Neural cell (in vitro differentiated cells): ENCODE measurements around the gene ZNF331. TPM values are rescaled to one million over a fixed set of nuclear protein-coding genes. Genes with fewer than 3 reads are reported as not detected.

Source experiments
- H2AFZ ChIP-seq: fragments of 200-600, 300-800 bp; sonication (generic), shearing (Covaris generic); 2 replicates; pipeline ENCODE4 v1.6.0; 2014; ENCODE audit warnings: low read depth, mild to moderate bottlenecking, antibody characterized with exemption, low read length, moderate library complexity
- H3F3A ChIP-seq: fragments of 200-600 bp; shearing (Covaris generic); 2 replicates; pipeline ENCODE4 v1.6.1; 2016; ENCODE audit warnings: mild to moderate bottlenecking, moderate library complexity, mixed read lengths, antibody characterized with exemption, low read length; ENCODE audit not compliant: insufficient read depth, poor library complexity, severe bottlenecking
- H3K27ac ChIP-seq: fragments of 200-600, 300-800 bp; sonication (generic), shearing (Covaris generic); 2 replicates; pipeline ENCODE4 v1.5.1; 2014; ENCODE audit warnings: mild to moderate bottlenecking, low read length, moderate library complexity
- H3K27me3 ChIP-seq: fragments of 300-800, 200-600 bp; sonication (generic), shearing (Covaris generic); 2 replicates; pipeline ENCODE4 v1.6.0; 2014; ENCODE audit warnings: mild to moderate bottlenecking, low read depth, low read length, moderate library complexity; ENCODE audit not compliant: insufficient read depth
- H3K36me3 ChIP-seq: fragments of 300-800, 200-600 bp; sonication (generic), shearing (Covaris generic); 2 replicates; pipeline ENCODE4 v1.5.1; 2014; ENCODE audit warnings: mild to moderate bottlenecking, antibody characterized with exemption, low read length, moderate library complexity; ENCODE audit not compliant: insufficient read depth
- H3K4me2 ChIP-seq: fragments of 300-800, 200-600 bp; sonication (generic), shearing (Covaris generic); 2 replicates; pipeline ENCODE4 v1.6.0; 2014; ENCODE audit warnings: mild to moderate bottlenecking, low read length
- H3K4me3 ChIP-seq: fragments of 300-800, 200-600 bp; sonication (generic), shearing (Covaris generic); 2 replicates; pipeline ENCODE4 v1.5.1; 2014; ENCODE audit warnings: mild to moderate bottlenecking, low read length, moderate library complexity
- H3K79me2 ChIP-seq: fragments of 200-600 bp; shearing (Covaris generic); replicated peaks from 2 replicates; pipeline ENCODE4 v1.6.0; 2014; ENCODE audit warnings: mild to moderate bottlenecking, low read length, moderate library complexity; ENCODE audit not compliant: insufficient read depth
- H3K9ac ChIP-seq: fragments of 300-800, 200-600 bp; sonication (generic), shearing (Covaris generic); 2 replicates; pipeline ENCODE4 v1.6.1; 2016; ENCODE audit warnings: mild to moderate bottlenecking, low read length, mixed read lengths
- H3K9me2 ChIP-seq: fragments of 200-600 bp; shearing (Covaris generic); 2 replicates; pipeline ENCODE4 v1.6.1; 2016; ENCODE audit warnings: mild to moderate bottlenecking, low read length, mixed read lengths; ENCODE audit not compliant: insufficient read depth
- H3K9me3 ChIP-seq: fragments of 200-600, 300-800 bp; sonication (generic), shearing (Covaris generic); 2 replicates; pipeline ENCODE4 v1.6.1; 2016; ENCODE audit warnings: mild to moderate bottlenecking, mixed run types, low read length, moderate library complexity, mixed read lengths
- H4K20me1 ChIP-seq: fragments of 200-600 bp; shearing (Covaris generic); 2 replicates; pipeline ENCODE4 v1.6.1; 2016; ENCODE audit warnings: mild to moderate bottlenecking, mixed run types; ENCODE audit not compliant: insufficient read depth
- CTCF ChIP-seq: fragments of 450-650 bp; IDR thresholded peaks from 2 replicates; pipeline ENCODE4 v1.5.1; 2014; ENCODE audit warnings: antibody characterized with exemption, mild to moderate bottlenecking, moderate library complexity; ENCODE audit not compliant: poor library complexity, severe bottlenecking
- EP300 ChIP-seq: fragments of 450-650 bp; conservative IDR thresholded peaks from 2 replicates; pipeline ENCODE4 v1.6.1; 2014; ENCODE audit warnings: antibody characterized with exemption, mild to moderate bottlenecking, moderate library complexity; ENCODE audit not compliant: poor library complexity, severe bottlenecking
- EZH2 ChIP-seq: fragments of 200-600, 300-800 bp; shearing (Covaris generic), sonication (generic); IDR thresholded peaks from 2 replicates; pipeline ENCODE4 v1.6.1; 2014; ENCODE audit warnings: antibody characterized with exemption, low read length, borderline replicate concordance, mild to moderate bottlenecking; ENCODE audit not compliant: insufficient read depth, poor library complexity, severe bottlenecking
- MXI1 ChIP-seq: fragments of 450-650 bp; conservative IDR thresholded peaks from 2 replicates; pipeline ENCODE4 v1.6.1; 2014; ENCODE audit warnings: antibody characterized with exemption, mild to moderate bottlenecking; ENCODE audit not compliant: poor library complexity, severe bottlenecking
- POLR2AphosphoS5 ChIP-seq: IDR thresholded peaks from 2 replicates; pipeline ENCODE4 v1.6.1; 2012
- RAD21 ChIP-seq: fragments of 450-650 bp; conservative IDR thresholded peaks from 2 replicates; pipeline ENCODE4 v1.6.1; 2014; ENCODE audit warnings: antibody characterized with exemption, mild to moderate bottlenecking, moderate library complexity
- REST ChIP-seq: IDR thresholded peaks from 2 replicates; pipeline ENCODE4 v1.6.1; 2012; ENCODE audit warnings: borderline replicate concordance
- SMC3 ChIP-seq: fragments of 450-650 bp; conservative IDR thresholded peaks from 2 replicates; pipeline ENCODE4 v1.6.1; 2014; ENCODE audit warnings: antibody characterized with exemption, mild to moderate bottlenecking, moderate library complexity; ENCODE audit not compliant: poor library complexity
- TAF1 ChIP-seq: IDR thresholded peaks from 2 replicates; pipeline ENCODE4 v1.6.1; 2012; ENCODE audit warnings: low read depth
- polyA plus RNA-seq: library from polyadenylated mRNA; depleted of rRNA; stranded (reverse); fragments of >200 nt; gene quantifications from 2 replicates; pipeline ENCODE4 v1.2.3, GENCODE V29; 2014

ZNF331 gene
- polyA plus RNA-seq, 1 donor from 2014 or later = 10.7 TPM

- Histone ChIP-seq H3K79me2 (no peaks in the 10 kb centered on the region), H4K20me1 (no peaks in the 10 kb centered on the region), H3K4me2 (no peak overlapping the region), H3K9ac (no peak overlapping the region), H3K4me3 (no peak overlapping the region), H3K27ac (no peak overlapping the region), H3K27me3 (no peaks in the 10 kb centered on the region), H3K9me2 (no peaks in the 10 kb centered on the region), H2AFZ (no peak overlapping the region), H3K9me3 (no peaks in the 10 kb centered on the region), H3F3A (no peaks in the 10 kb centered on the region), H3K36me3 (no peaks in the 10 kb centered on the region)
- no peak for TF ChIP-seq REST
- TF ChIP-seq EZH2 = no peak
- TF ChIP-seq MXI1 = no peak
- no peak for TF ChIP-seq EP300
- TF ChIP-seq SMC3 = no peak
- no peak for TF ChIP-seq POLR2AphosphoS5
- TF ChIP-seq RAD21 = no peak
- TF ChIP-seq CTCF = no peak
- no peak for TF ChIP-seq TAF1
Measured at GRCh38 chr19:53525922-53526321, 12.0 kb upstream of the ZNF331 start.

- Histone ChIP-seq H3K4me2 (no peak overlapping the region), H3K27me3 (no peaks in the 10 kb centered on the region), H2AFZ (no peak overlapping the region), H3K4me3 (no peak overlapping the region), H3K79me2 (no peaks in the 10 kb centered on the region), H3K9me3 (no peaks in the 10 kb centered on the region), H4K20me1 (no peaks in the 10 kb centered on the region), H3K27ac (no peak overlapping the region), H3K36me3 (no peaks in the 10 kb centered on the region), H3F3A (no peaks in the 10 kb centered on the region), H3K9ac (no peak overlapping the region), H3K9me2 (no peaks in the 10 kb centered on the region)
- TF ChIP-seq MXI1 (no peak), REST (no peak), EP300 (no peak), EZH2 (no peak), SMC3 (no peak), RAD21 (no peak), POLR2AphosphoS5 (no peak), TAF1 (no peak), CTCF (no peak)
Measured at GRCh38 chr19:53530622-53531021, 7.3 kb upstream of the ZNF331 start.
